ENCODE results near the gene DDAH1.

The DDAH1 gene

GRCh38 chr1:85417876-85418275, 47.1 kb downstream of the DDAH1 start:
- in situ Hi-C loops (cut with HindIII; ENCODE audit: low sequenced_read_pairs), result no loop called here
- no peak for TF ChIP-seq CTCF (IDR thresholded peaks at IDR 0.05; ENCODE audit: low read depth, low read length, missing control alignments)

GRCh38 chr1:85417017-85417416, 47.9 kb downstream of the DDAH1 start:
- in situ Hi-C loops (cut with HindIII; ENCODE audit: low sequenced_read_pairs), result no loop called here
- no peak for DNase-seq (ENCODE audit: low read depth)
- H3K4me3 ChIP-seq (ENCODE audit: low read depth, low read length), result no peak overlapping the region
- no peak for TF ChIP-seq CTCF (IDR thresholded peaks at IDR 0.05; ENCODE audit: low read depth, low read length, missing control alignments)

More at GRCh38 chr1:85417876-85418275, 47.1 kb downstream of the DDAH1 start:
- no peak overlapping the region for H3K4me3 ChIP-seq (ENCODE audit: low read depth, low read length)
- DNase-seq (ENCODE audit: low read depth), result no peak

DNA sequence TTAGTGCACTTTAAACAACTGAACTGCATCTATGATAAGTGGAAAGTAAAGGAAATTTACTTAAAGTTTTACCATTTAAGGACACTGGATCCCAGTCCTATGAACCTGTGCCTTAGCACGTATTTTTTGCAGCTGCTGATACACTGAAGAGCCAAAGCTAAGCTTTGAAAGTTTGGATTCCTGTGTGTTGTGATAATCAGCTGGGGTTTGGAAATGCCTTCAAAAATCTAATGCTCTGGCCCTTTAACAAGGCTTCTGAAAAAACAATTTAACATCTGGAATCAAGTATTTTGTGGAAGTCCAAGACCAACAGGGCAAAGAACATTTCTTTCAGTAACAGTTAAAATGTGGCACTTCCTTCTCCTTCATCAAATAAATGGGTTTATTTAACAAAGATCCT, 51.8 kb downstream of the DDAH1 start:
- no peak for TF ChIP-seq CTCF (IDR thresholded peaks at IDR 0.05; ENCODE audit: low read depth, low read length, missing control alignments)
- H3K4me3 ChIP-seq (ENCODE audit: low read depth, low read length), result no peak overlapping the region
- in situ Hi-C loops (cut with HindIII; ENCODE audit: low sequenced_read_pairs), result no loop called here
- no peak for DNase-seq (ENCODE audit: low read depth)

DNA sequence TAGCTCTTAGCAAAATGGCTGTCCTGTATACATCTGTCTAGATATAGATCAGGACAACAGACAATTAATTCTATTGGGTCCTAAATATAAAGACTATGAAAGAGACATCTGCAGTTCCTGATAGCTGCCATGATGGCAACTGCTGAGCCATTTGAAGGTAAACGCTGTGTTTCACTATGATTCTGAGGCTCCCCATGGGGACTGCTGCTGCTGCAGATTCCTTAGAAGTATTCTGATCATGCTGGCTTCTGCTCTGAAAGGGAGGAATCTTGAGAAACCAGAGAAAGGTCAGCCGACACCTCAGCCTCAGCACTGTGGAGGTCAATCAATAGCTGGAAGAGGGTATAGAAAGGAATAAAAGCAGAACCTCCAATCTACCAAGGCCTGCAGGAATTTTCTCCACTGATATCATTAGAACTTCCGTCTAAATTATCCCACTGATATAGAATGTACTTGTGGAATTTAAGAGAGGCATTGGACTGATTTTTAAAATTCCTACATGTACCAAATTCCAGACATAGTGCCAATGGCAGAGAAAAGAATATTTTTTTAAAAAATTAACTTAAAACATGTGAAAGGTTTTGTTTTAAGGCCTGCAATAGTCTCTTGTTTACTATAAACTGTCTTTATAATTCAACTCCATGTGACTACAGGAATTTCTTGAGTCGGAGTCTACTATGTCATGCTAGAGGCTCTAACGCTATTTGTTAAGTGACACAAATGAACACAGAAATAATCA, 53.2 kb downstream of the DDAH1 start:
- no peak for DNase-seq (ENCODE audit: low read depth)
- in situ Hi-C loops (cut with HindIII; ENCODE audit: low sequenced_read_pairs), result no loop called here
- H3K4me3 ChIP-seq (ENCODE audit: low read depth, low read length), result no peak overlapping the region
- TF ChIP-seq CTCF (IDR thresholded peaks at IDR 0.05; ENCODE audit: low read depth, low read length, missing control alignments), result no peak

GRCh38 chr1:85409516-85409915, 55.4 kb downstream of the DDAH1 start:
- no peak for DNase-seq (ENCODE audit: low read depth)
- in situ Hi-C loops (cut with HindIII; ENCODE audit: low sequenced_read_pairs), result no loop called here
- H3K4me3 ChIP-seq (ENCODE audit: low read depth, low read length), result no peak overlapping the region
- TF ChIP-seq CTCF (IDR thresholded peaks at IDR 0.05; ENCODE audit: low read depth, low read length, missing control alignments), result no peak

DNA sequence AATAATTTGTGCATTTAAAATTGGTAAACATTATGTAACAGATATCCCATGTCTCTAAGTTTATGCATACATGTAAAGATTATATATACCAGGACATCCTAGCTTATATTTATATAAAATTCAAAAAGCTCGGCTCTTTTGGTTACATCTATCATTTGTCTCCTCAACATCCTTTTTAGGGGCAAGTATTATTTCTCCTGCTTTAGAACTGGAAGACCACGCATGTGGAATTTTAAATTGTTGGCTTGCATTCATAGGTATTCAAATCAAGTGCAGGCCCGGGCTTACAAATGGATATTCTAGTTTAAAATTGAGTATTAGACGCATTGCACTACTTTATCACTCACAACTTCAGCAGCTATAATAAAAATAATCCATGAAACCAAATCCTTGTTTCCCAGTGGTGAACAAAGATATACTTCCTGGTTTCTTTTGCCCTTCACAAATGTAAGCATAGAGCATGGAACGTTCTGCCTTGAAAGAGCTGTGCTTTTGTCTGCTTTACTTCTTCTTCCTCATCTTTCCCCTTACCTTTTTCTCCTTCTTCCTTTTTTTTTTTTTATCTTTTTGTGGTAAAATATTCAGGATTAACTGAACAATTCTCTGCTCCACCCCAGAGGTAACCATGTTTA, 57.1 kb downstream of the DDAH1 start:
- in situ Hi-C loops (cut with HindIII; ENCODE audit: low sequenced_read_pairs), result no loop called here
- H3K4me3 ChIP-seq (ENCODE audit: low read depth, low read length), result no peak overlapping the region
- TF ChIP-seq CTCF (IDR thresholded peaks at IDR 0.05; ENCODE audit: low read depth, low read length, missing control alignments), result no peak
- DNase-seq (ENCODE audit: low read depth), result no peak

Measured in astrocyte of the cerebellum (primary cell).